Erythroblast (primary cell): Measurements from ENCODE around the gene PLAAT4.

Experiments used
- DNase-seq, 2 experiments: peaks; one replicate each; lab custom pipeline; 2025; lab: John Stamatoyannopoulos, UW
- GATA1 ChIP-seq: IDR thresholded peaks from 2 replicates; pipeline ENCODE4 v1.6.1; 2011; ENCODE audit warnings: low read depth, mild to moderate bottlenecking, control low read depth, low read length, moderate library complexity
- POLR2A ChIP-seq: IDR thresholded peaks from 2 replicates; pipeline ENCODE4 v1.6.1; 2011; ENCODE audit warnings: mild to moderate bottlenecking, low read length

Gene PLAAT4, protein sequence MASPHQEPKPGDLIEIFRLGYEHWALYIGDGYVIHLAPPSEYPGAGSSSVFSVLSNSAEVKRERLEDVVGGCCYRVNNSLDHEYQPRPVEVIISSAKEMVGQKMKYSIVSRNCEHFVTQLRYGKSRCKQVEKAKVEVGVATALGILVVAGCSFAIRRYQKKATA

DNA sequence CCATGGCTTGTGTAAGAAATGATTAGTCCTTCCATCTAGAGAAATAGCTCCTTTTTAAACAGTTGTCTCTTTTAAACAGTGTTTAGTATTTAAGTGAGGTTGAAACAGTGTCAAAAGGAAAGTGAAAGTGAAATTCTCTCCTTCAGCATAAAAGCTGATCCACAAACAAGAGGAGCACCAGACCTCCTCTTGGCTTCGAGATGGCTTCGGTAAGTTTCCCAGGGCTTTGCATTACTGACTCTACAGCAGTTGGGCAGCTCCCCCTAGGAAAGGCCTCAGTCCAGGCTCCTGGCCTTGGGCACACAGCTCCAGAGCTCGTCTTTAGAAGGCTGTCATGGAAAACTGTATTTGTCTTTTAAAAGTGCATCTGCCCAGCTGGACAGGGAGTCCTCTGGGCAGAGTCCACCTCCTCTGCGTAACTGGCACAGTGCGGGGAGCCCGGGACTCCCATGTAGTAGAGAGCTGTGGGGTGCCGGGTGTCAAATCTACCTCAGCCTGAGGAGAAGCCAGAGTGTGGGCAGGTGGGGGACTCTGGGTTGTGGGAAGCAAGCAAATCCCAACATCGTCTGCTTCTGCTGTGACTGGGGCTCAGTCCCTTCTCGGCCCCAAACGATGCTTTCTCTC is at the start of gene PLAAT4:
Gene PLAAT4, plus strand, starts transcription at position 140 of the 624 bp plus-strand sequence. Its CDS starts 61 bp downstream, at position 201.
- peak; percentile 33 to 60 for DNase-seq

DNA sequence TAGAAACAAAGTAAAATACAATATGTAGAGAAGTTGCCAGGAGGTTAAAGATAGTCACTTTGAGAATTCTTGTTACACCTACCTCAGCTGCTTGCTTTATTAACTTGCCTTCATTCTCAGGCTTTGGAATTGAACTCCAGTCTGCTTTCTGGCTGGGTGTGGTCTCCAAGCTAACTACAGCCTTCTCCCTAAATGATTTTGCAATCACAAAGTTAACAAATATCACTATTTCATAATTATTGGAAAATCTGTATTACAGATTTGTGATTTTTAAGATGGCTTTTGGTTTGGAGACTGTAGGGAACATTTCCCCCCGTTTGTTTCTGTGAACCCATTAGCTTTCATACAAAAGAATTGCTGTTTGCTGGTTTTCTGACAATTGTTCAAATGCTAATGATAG is 47.8 kb upstream of the PLAAT4 start:
- TF ChIP-seq GATA1 (no peak), POLR2A (no peak)
- peak in 1 of 2 experiments; percentile 32 for DNase-seq

More for the DNA sequence above, at the start of gene PLAAT4:
- no peak for TF ChIP-seq GATA1
- TF ChIP-seq POLR2A: no peak

DNA sequence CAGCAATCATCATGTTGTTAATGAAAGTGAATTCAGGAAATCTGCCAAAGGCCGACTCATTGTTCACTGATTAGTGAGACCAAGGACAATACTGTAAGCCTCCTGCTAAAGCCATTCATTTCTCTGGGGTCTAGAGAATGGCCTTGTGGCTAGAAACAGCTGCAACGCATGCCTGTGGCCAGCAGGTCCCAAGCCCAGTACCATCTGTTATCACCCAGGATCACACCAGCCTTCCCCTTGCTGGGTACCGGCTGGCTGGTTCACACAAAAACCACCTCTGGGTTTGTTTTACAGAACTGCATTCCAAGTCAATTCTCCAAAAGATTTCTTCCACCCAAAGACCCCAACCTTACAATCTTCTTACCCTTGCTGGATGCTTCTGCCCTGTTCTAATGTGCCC is 46.7 kb upstream of the PLAAT4 start:
- DNase-seq: peak; percentile 53 to 56
- no peak for TF ChIP-seq POLR2A
- TF ChIP-seq GATA1: no peak

DNA sequence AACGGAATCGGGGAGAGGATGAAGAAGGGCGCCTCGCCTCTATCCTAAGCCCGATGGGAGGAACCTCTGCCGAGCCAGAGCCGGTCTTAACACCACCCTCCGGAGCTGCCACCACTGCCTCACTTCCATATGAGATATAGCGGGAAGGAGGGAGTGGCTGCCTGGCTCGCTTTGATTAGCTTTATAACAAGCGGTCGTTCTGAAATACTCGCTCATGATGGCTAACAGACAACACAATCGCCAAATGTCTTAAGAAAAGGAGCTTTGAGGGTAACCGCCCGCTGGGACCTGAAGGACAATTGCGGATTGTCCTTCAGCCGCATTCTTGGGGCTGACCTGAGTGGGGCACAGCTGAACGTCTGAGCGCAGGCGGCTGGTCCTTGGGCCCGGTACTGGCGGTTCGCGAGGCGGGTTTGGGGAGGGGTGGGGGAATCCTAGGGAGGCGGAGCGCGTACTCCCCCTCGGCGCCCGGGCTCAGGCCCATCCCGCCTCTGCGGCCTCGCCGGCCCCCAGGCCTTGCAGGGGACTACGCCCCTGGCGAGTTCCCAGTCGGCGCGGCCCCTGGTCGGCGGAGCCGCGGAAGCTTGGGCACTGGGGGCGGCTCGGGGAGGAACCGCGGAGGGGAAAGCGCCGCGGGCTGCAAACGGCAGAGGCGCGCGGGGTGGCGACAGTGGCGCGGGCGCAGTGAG is 45.9 kb upstream of the PLAAT4 start, which contains the start of gene PLAAT5:
Gene PLAAT5, minus strand, starts transcription at position 617 of the 689 bp plus-strand sequence. Its CDS starts 133 bp downstream, at position 484.
- DNase-seq: peak; percentile 85 to 90
- no peak for TF ChIP-seq POLR2A
- TF ChIP-seq GATA1: no peak

DNA sequence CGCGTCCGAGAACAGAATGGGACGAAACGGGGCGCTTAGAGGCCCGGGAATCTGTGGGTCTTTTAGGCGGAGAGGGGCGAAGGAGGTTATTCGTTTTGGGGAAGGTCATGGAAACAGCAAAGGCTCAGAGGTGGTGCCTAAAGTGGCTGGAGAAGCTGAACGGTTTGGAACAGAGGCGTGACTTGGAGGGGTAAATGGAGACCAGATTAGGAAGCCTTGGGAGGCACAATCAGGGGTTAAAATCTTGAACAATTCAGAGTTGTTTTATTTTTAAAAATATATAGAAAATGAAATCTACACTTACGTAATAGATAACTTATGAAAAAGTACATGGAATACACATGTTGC is 45.4 kb upstream of the PLAAT4 start:
- no peak for TF ChIP-seq POLR2A
- no peak for TF ChIP-seq GATA1
- no peak for DNase-seq

DNA sequence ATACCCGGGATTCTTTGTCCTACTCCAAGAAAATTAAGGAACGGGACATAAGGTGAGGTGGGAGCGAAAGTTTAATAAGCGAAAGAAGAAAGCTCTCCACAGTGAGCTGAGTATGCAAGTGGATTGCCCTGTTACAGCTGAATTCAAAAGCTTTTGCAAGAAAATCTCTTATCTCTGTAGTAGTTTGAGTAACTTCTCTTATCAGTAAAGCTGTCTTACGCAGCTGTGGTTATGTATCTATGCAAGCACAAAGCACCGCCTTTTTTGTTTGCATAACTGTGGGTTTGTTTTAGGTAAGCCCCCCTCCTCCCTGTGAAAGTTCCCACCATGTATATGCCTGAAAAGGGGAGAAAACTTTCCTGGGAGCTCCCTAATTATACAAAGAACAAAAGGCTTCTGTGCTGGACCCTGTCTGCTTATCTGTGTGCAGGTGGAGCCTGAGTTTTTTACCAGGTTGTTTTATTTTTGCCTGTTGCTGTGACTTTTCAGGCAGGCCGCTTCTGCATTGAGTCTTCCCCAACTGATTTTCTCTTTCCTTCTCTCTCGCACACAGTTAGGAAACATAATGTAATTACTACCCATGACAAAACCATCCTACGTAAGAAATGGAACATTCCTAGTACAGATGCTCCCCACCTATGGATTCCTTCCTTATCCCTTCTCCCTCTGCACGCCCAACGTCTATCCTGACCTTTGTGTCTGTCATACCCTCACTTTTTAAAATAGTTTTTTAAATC is 44.8 kb upstream of the PLAAT4 start:
- DNase-seq: peak; percentile 82 to 90
- TF ChIP-seq GATA1: no peak
- TF ChIP-seq POLR2A: no peak

DNA sequence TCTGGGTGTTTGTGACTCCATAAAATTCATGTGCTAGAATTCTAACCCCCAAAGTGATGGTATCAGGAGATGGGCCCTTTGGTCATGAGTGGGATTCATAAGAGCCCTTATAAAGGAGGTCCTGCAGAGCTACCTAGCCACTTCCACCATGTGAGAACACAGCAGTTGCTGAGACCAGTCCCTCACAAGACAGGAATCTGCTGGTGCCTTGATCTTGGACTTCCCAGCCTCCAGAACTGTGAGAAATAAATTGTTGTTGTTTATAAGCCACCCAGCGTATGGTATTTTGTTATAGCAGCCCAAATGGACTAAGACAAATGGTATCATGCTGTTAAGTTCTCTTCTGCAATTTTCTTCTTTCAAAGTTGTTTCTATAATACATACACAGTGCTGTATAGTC is 44.2 kb upstream of the PLAAT4 start:
- no peak for TF ChIP-seq GATA1
- TF ChIP-seq POLR2A: no peak
- DNase-seq: no peak

DNA sequence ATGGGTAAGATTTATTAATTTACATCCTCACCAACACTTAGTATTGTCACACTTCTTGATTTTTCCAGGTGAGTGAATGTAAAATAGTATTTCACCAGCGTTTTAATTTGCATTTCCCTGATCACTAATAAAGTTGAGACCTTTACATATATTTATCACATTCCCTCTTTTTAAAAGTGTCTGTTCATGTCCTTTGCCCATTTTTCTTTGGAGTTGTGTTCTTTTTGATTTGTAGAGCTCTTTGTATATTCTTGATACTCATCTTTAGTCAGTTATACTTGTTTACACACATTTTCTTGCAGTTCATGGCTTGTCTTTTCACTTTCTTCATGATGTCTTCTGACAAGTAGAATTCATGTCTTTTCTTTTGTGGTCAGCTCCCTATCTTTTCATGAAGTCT is 43.5 kb upstream of the PLAAT4 start:
- TF ChIP-seq GATA1: no peak
- TF ChIP-seq POLR2A: no peak
- DNase-seq: no peak

DNA sequence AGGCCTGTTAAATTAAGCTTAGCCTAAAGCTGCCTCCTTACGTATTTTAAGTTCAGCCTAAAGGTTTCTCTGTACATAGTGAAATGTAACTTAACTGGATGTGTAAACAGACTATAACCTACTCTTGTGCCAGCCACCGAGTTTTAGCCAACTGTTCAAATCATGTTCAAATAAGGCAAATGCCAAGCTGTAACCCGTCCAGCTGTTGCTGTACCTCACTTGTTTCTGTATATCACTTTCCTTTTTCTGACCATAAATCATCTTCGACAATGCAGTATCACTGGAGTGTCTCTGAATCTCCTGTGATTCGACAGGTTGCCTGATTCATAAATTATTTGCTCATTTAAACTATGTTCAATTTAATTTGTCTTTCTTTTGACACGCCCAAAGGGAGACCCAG is 41.6 kb upstream of the PLAAT4 start:
- no peak for DNase-seq

DNA sequence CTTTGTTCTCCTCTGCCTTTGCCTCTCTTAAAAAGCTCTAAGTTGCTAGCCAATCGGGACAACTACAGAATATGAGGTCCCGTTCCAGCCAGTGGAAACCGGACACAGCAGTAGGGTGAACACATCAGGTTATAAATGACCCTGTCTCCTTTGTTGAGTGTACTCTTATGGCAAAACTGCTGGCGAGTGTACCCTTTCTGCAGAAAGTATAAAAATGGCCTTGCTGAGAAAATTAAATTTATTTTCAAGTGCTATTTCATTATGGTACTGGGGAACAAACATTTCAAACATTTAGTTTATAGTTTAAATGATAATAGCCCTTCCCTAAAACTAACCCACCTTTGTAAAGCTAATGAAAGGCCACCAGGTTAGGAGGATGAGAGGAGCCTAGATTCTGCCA is 36.7 kb upstream of the PLAAT4 start:
- TF ChIP-seq POLR2A (no peak), GATA1 (no peak)
- DNase-seq: no peak

More for the DNA sequence above, 41.6 kb upstream of the PLAAT4 start:
- TF ChIP-seq POLR2A (no peak), GATA1 (no peak)

DNA sequence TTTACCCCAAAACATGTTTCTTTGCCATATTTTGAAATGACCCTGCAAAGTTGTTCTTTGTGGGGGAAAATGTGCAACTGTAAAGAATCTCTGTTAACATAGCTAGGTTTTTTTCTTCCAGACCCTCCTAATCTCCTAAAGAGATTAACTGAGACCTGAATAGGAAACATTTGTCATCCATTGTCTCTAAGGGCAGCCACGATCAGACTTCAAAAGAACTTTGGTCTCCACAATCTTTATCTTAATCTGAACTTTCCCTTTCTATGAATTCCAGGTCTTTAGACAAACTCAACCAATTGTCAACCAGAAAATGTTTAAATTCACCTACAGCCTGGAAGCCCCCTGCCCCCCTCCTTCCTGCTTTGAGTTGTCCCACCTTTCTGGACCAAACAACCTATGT is 35.4 kb upstream of the PLAAT4 start:
- DNase-seq: no peak
- TF ChIP-seq POLR2A (no peak), GATA1 (no peak)

DNA sequence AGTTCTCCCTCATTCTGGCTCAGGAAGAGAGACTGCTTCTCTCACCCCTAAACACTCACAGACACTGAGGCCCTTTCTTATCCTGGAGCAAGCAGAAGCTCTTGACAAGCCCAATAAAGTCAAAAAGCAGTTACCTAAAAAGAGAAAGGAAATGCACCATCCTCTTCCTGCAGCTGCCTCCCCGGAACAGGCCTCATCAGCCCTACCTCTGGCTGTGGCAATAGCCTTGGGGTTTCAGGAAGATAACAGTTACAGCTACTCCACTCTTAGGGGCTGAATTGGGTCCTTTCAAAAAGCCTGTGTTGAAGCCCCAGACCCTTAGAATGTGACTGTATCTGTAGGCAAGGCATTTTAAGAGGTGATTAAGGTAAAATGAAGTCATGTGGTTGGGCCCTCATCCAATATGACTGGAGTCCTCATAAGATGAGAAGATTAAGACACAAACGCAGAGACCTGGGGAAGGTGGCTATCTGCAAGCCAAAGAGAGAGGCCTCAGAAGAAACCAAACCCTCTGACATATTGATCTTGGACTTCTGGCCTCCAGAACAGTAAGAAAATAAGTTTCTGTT is 34.3 kb upstream of the PLAAT4 start:
- no peak for TF ChIP-seq GATA1
- TF ChIP-seq POLR2A: no peak
- DNase-seq: peak; percentile 47 to 69

DNA sequence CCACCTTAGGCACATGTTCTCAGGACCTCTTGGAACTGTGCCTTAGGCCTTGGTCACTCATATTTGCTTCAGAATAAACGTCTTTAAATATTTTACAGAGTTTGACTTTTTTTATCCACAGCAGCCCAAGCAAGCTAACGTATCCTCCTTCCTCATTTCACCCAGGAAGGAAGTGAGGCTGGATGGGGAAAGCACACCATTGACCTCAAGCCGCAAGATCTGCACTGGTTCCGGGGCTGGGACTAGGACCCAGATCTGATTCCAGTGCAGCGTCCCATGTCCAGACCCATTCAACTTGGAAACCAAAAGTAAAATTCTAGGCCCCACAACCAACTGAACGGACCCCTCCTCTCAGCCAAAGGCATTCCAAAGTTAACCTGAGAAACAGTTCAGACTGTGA is 33.1 kb upstream of the PLAAT4 start:
- no peak for DNase-seq
- no peak for TF ChIP-seq POLR2A
- TF ChIP-seq GATA1: no peak
